SK-N-SH treated with all-trans-retinoic acid at 6 μM for 48 hours (cell line): Measurements from ENCODE around the gene RNGTT.
A peak's percentile ranks its signal among the peaks of the same experiment; 100 is the strongest.

Experiments used
- ATAC-seq: fragments of 200-7000 bp; cut with Tn5 transposase; 3 replicates; pipeline ENCODE4 v1.9.1; 2020; ENCODE audit warnings: mild to moderate bottlenecking, moderate library complexity
- BACH2 ChIP-seq: fragments of 250-450 bp; sonication (Bioruptor Pico); IDR thresholded peaks from 2 replicates; pipeline ENCODE4 v1.9.0; 2021; ENCODE audit warnings: mild to moderate bottlenecking, borderline replicate concordance
- CSDC2 ChIP-seq: fragments of 250-450 bp; sonication (Bioruptor Pico); IDR thresholded peaks from 2 replicates; pipeline ENCODE4 v1.5.0; 2020; ENCODE audit warnings: mild to moderate bottlenecking, moderate library complexity
- ESRRG ChIP-seq: fragments of 250-450 bp; sonication (Bioruptor Pico); IDR thresholded peaks from 2 replicates; pipeline ENCODE4 v1.6.1; 2021; ENCODE audit warnings: mild to moderate bottlenecking
- GLIS3 ChIP-seq: fragments of 250-450 bp; sonication (Bioruptor Pico); IDR thresholded peaks from 2 replicates; pipeline ENCODE4 v1.5.0; 2020; ENCODE audit warnings: mild to moderate bottlenecking, moderate library complexity
- ISL1 ChIP-seq: fragments of 250-450 bp; sonication (Bioruptor Pico); IDR thresholded peaks from 2 replicates; pipeline ENCODE4 v2.1.2; 2022; ENCODE audit warnings: mild to moderate bottlenecking, moderate library complexity
- OSR1 ChIP-seq: fragments of 250-450 bp; sonication (Bioruptor Pico); IDR thresholded peaks from 2 replicates; pipeline ENCODE4 v1.8.0; 2022; ENCODE audit warnings: moderate library complexity, mild to moderate bottlenecking, inconsistent platforms
- PPARA ChIP-seq: fragments of 250-450 bp; sonication (Bioruptor Pico); IDR thresholded peaks from 2 replicates; pipeline ENCODE4 v1.5.0; 2020; ENCODE audit warnings: mild to moderate bottlenecking, borderline replicate concordance
- RARB ChIP-seq: fragments of 250-450 bp; sonication (Bioruptor Pico); IDR thresholded peaks from 2 replicates; pipeline ENCODE4 v1.8.0; 2021; ENCODE audit warnings: mild to moderate bottlenecking, moderate library complexity
- TCF4 ChIP-seq: fragments of 250-450 bp; sonication (Bioruptor Pico); IDR thresholded peaks from 2 replicates; pipeline ENCODE4 v1.8.0; 2021; ENCODE audit warnings: mild to moderate bottlenecking, moderate library complexity, borderline replicate concordance
- TOX ChIP-seq: fragments of 250-450 bp; sonication (Bioruptor Pico); IDR thresholded peaks from 2 replicates; pipeline ENCODE4 v1.8.0; 2021; ENCODE audit warnings: mild to moderate bottlenecking, moderate library complexity, borderline replicate concordance
- ZC3H10 ChIP-seq: fragments of 250-450 bp; sonication (Bioruptor Pico); IDR thresholded peaks from 2 replicates; pipeline ENCODE4 v1.5.1; 2021; ENCODE audit warnings: mild to moderate bottlenecking, moderate library complexity
- ZFP3 ChIP-seq: fragments of 250-450 bp; sonication (Bioruptor Pico); IDR thresholded peaks from 2 replicates; pipeline ENCODE4 v1.5.0; 2020; ENCODE audit warnings: mild to moderate bottlenecking, moderate library complexity
- ZFP30 ChIP-seq: fragments of 450-650 bp; formaldehyde crosslinking; IDR thresholded peaks from 2 replicates; pipeline ENCODE4 v1.5.0; 2022; ENCODE audit warnings: mild to moderate bottlenecking, moderate library complexity
- ZNF565 ChIP-seq: fragments of 450-650 bp; formaldehyde crosslinking; conservative IDR thresholded peaks from 2 replicates; pipeline ENCODE4 v1.5.0; 2020; ENCODE audit warnings: low read depth, mild to moderate bottlenecking, moderate library complexity
- ZNF70 ChIP-seq: fragments of 450-650 bp; formaldehyde crosslinking; IDR thresholded peaks from 2 replicates; pipeline ENCODE4 v1.5.0; 2020; ENCODE audit warnings: mild to moderate bottlenecking, moderate library complexity
- ZNF8 ChIP-seq: fragments of 450-650 bp; formaldehyde crosslinking; IDR thresholded peaks from 2 replicates; pipeline ENCODE4 v1.5.0; 2020; ENCODE audit warnings: mild to moderate bottlenecking, moderate library complexity
- TF ChIP-seq, protein P1 (sequence below): fragments of 250-450 bp; sonication (Bioruptor Pico); IDR thresholded peaks from 2 replicates; pipeline ENCODE4 v1.5.1; 2021; ENCODE audit warnings: mild to moderate bottlenecking, moderate library complexity
- TF ChIP-seq, protein P2 (sequence below): fragments of 250-450 bp; sonication (Bioruptor Pico); IDR thresholded peaks from 2 replicates; pipeline ENCODE4 v1.5.1; 2020; ENCODE audit warnings: low read depth, mild to moderate bottlenecking, moderate library complexity
- TF ChIP-seq, protein P3 (sequence below): fragments of 250-450 bp; sonication (Bioruptor Pico); IDR thresholded peaks from 2 replicates; pipeline ENCODE4 v1.8.0; 2020; ENCODE audit warnings: mild to moderate bottlenecking, moderate library complexity, borderline replicate concordance
- TF ChIP-seq, protein P4 (sequence below): fragments of 250-450 bp; sonication (Bioruptor Pico); IDR thresholded peaks from 2 replicates; pipeline ENCODE4 v1.5.0; 2020; ENCODE audit warnings: mild to moderate bottlenecking, moderate library complexity

RNGTT gene

DNA sequence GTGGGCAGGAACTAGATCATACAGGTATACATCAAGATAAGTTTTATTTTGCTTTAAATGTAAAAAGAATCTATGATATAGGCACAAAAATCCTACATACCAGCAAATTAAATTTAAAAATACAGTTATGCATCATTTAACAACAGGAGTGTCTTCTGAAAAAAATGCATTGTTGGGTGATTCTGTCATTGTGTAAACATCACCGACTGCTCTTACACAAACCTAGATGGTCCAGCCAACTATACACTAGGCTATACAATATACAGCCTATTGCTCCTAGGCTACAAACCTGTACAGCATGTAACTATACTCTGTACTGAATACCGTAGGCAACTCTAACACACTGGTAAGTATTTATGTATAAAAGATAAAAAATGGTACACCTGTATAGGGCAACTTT lies 139.4 kb downstream of the RNGTT start:
- TF ChIP-seq ZFP3 (CRISPR knock-in tag) (no peak), TOX (CRISPR knock-in tag) (no peak), ZC3H10 (no peak), ISL1 (CRISPR knock-in tag) (no peak), ESRRG (CRISPR knock-in tag) (no peak), BACH2 (CRISPR knock-in tag) (no peak), PPARA (CRISPR knock-in tag) (no peak), TCF4 (CRISPR knock-in tag) (no peak)
- TF ChIP-seq, protein P1, sequence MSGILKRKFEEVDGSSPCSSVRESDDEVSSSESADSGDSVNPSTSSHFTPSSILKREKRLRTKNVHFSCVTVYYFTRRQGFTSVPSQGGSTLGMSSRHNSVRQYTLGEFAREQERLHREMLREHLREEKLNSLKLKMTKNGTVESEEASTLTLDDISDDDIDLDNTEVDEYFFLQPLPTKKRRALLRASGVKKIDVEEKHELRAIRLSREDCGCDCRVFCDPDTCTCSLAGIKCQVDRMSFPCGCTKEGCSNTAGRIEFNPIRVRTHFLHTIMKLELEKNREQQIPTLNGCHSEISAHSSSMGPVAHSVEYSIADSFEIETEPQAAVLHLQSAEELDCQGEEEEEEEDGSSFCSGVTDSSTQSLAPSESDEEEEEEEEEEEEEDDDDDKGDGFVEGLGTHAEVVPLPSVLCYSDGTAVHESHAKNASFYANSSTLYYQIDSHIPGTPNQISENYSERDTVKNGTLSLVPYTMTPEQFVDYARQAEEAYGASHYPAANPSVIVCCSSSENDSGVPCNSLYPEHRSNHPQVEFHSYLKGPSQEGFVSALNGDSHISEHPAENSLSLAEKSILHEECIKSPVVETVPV (CRISPR knock-in tag), result no peak
- TF ChIP-seq, protein P2, sequence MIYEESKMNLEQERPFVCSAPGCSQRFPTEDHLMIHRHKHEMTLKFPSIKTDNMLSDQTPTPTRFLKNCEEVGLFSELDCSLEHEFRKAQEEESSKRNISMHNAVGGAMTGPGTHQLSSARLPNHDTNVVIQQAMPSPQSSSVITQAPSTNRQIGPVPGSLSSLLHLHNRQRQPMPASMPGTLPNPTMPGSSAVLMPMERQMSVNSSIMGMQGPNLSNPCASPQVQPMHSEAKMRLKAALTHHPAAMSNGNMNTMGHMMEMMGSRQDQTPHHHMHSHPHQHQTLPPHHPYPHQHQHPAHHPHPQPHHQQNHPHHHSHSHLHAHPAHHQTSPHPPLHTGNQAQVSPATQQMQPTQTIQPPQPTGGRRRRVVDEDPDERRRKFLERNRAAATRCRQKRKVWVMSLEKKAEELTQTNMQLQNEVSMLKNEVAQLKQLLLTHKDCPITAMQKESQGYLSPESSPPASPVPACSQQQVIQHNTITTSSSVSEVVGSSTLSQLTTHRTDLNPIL (CRISPR knock-in tag), result no peak
- peak; percentile 61 for ATAC-seq

DNA sequence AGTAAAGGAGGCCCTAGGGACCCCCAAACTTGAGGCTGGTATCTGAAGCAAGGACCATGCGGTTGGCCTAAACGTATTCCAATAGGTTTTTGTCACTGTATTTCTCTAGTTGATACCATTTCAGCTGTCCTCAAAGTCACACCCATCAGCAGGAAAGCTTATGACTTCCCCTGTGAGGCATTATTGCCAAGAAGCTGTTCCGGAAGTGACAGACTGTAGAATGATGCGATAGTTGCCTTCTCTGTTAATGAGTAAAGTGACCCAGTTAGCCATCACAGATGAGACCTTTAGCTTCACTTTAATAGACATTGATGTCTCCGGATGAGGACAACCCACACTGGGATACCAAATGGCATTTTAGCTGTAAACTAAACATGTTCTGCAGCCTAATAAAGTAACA lies 147.9 kb downstream of the RNGTT start:
- ATAC-seq, result no peak
- TF ChIP-seq ZFP30 (CRISPR knock-in tag) (no peak), OSR1 (no peak), TCF4 (CRISPR knock-in tag) (no peak), ZNF565 (no peak), ZNF70 (CRISPR knock-in tag) (no peak), RARB (CRISPR knock-in tag) (no peak)
- TF ChIP-seq, all 23 proteins: peak for 0

DNA sequence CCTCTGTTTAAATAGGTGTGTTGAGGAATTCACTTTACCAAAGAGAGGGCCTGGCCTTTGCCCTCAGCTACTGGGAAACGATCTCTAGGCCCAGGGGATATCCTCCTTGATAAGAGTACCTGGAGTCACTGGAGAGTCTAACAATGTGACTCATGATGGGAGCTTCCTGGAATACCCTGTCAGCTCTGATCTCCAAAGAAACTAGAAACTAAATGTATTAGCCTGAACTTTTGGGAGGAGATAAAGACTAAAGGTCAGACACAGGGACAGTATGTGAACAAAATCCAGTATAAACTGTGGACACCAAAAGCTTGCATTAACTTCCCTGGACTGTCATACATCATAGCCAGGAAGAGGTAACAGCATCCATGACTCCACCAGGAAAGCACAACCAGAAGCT lies 148.5 kb downstream of the RNGTT start:
- TF ChIP-seq ZNF70 (CRISPR knock-in tag) (no peak), ZC3H10 (no peak), CSDC2 (CRISPR knock-in tag) (no peak), GLIS3 (no peak), PPARA (CRISPR knock-in tag) (no peak), ZNF8 (CRISPR knock-in tag) (no peak)
- TF ChIP-seq, protein P3, sequence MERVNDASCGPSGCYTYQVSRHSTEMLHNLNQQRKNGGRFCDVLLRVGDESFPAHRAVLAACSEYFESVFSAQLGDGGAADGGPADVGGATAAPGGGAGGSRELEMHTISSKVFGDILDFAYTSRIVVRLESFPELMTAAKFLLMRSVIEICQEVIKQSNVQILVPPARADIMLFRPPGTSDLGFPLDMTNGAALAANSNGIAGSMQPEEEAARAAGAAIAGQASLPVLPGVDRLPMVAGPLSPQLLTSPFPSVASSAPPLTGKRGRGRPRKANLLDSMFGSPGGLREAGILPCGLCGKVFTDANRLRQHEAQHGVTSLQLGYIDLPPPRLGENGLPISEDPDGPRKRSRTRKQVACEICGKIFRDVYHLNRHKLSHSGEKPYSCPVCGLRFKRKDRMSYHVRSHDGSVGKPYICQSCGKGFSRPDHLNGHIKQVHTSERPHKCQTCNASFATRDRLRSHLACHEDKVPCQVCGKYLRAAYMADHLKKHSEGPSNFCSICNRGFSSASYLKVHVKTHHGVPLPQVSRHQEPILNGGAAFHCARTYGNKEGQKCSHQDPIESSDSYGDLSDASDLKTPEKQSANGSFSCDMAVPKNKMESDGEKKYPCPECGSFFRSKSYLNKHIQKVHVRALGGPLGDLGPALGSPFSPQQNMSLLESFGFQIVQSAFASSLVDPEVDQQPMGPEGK (CRISPR knock-in tag), result no peak
- TF ChIP-seq, protein P4, sequence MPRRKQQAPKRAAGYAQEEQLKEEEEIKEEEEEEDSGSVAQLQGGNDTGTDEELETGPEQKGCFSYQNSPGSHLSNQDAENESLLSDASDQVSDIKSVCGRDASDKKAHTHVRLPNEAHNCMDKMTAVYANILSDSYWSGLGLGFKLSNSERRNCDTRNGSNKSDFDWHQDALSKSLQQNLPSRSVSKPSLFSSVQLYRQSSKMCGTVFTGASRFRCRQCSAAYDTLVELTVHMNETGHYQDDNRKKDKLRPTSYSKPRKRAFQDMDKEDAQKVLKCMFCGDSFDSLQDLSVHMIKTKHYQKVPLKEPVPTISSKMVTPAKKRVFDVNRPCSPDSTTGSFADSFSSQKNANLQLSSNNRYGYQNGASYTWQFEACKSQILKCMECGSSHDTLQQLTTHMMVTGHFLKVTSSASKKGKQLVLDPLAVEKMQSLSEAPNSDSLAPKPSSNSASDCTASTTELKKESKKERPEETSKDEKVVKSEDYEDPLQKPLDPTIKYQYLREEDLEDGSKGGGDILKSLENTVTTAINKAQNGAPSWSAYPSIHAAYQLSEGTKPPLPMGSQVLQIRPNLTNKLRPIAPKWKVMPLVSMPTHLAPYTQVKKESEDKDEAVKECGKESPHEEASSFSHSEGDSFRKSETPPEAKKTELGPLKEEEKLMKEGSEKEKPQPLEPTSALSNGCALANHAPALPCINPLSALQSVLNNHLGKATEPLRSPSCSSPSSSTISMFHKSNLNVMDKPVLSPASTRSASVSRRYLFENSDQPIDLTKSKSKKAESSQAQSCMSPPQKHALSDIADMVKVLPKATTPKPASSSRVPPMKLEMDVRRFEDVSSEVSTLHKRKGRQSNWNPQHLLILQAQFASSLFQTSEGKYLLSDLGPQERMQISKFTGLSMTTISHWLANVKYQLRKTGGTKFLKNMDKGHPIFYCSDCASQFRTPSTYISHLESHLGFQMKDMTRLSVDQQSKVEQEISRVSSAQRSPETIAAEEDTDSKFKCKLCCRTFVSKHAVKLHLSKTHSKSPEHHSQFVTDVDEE, result no peak
- ATAC-seq, result no peak

DNA sequence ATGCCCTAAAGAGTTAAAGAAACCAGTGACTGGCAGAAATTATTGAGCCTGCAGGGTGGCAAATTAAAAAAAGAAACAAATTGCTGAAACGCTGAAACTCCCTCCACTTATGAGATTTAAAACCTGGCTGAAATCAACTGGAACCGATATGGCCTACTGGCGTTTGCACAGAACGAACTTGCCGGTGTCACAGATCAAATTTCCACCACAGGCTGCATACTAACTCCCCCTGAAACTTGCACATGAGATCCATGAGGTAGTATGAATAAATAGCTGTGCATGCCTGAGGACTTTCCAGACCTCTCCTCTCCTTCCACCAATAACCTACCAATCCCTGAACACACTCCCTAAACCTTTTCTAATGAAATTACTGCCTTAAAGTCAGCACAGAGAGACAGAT lies 150.4 kb downstream of the RNGTT start:
- TF ChIP-seq ISL1 (CRISPR knock-in tag) (no peak), RARB (CRISPR knock-in tag) (no peak), ZC3H10 (no peak), ZNF70 (CRISPR knock-in tag) (no peak), ZFP30 (CRISPR knock-in tag) (no peak), TCF4 (CRISPR knock-in tag) (no peak)
- ATAC-seq, result no peak

DNA sequence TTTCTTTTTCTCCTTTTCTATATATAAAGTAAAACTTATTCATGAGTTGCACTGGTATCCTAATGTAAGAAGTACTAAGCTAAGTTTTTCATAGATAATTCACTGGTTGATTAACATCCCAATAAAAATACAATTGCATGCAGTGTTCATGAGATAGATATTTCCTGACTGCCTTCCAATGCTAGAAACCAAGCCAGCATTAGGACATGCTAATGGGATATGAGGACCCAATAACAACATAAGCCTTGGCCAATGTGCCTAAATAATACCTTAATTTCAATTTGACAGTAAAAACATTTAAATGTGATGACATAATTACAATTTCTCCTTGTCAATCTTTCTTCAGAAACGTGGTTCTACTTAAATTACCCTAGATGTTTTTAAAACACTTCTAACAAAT lies 152.7 kb downstream of the RNGTT start:
- TF ChIP-seq, protein P3 (CRISPR knock-in tag), result no peak
- no peak for TF ChIP-seq ZNF70 (CRISPR knock-in tag)
- no peak for TF ChIP-seq ZFP3 (CRISPR knock-in tag)
- no peak for TF ChIP-seq RARB (CRISPR knock-in tag)
- no peak for TF ChIP-seq ZC3H10
- TF ChIP-seq TCF4 (CRISPR knock-in tag), result no peak
- TF ChIP-seq ZNF565, result no peak
- no peak for TF ChIP-seq ZFP30 (CRISPR knock-in tag)
- ATAC-seq, result no peak
